Spinal cord (tissue), 10 donors: Measurements from ENCODE around the gene HNRNPA0. TPM values are rescaled to one million over a fixed set of nuclear protein-coding genes. Genes with fewer than 3 reads are reported as not detected.

Experiments used
- DNase-seq, 6 donors: peaks; one replicate each; pipeline versions ENCODE4 v3.0.0 to v3.0.0-alpha.2; 2013 to 2015; ENCODE audit warnings: low spot score in 6 of 6, low read depth in 4 of 6
- H3K27ac ChIP-seq: one replicate; pipeline ENCODE4 v1.5.1; 2013; ENCODE audit warnings: low read depth, low read length, control low read depth
- H3K27me3 ChIP-seq: one replicate; pipeline ENCODE4 v1.6.1; 2013; ENCODE audit warnings: low read length; ENCODE audit not compliant: control insufficient read depth, insufficient read depth
- H3K36me3 ChIP-seq: one replicate; pipeline ENCODE4 v1.6.1; 2013; ENCODE audit warnings: low read length; ENCODE audit not compliant: control insufficient read depth, insufficient read depth
- H3K4me1 ChIP-seq: one replicate; pipeline ENCODE4 v1.6.1; 2013; ENCODE audit warnings: low read length; ENCODE audit not compliant: control insufficient read depth, insufficient read depth
- H3K4me3 ChIP-seq: one replicate; pipeline ENCODE4 v1.5.1; 2013; ENCODE audit warnings: low read depth, low read length, control low read depth
- H3K9me3 ChIP-seq: one replicate; pipeline ENCODE4 v1.6.1; 2013; ENCODE audit warnings: low read length; ENCODE audit not compliant: control insufficient read depth, insufficient read depth
- WGBS: methylation state at CpG from one replicate; pipeline ENCODE4 v1.1.5; 2013; ENCODE audit warnings: missing lambda C conversion rate; ENCODE audit not compliant: insufficient coverage; 5-methylcytosine and 5-hydroxymethylcytosine counted together
- polyA plus RNA-seq, 2 donors: library from polyadenylated mRNA; unstranded; fragments of 120-200 nt; gene quantifications; one replicate each; pipeline ENCODE4 v1.2.1, GENCODE V29; 2013; ENCODE audit not compliant: insufficient read length in 2 of 2
- total RNA-seq, 2 donors: library from RNA; depleted of rRNA in 1 of 2; stranded (reverse); fragments of 120-200 nt in 1 of 2; fragments of >200 nt in 1 of 2; gene quantifications; one replicate each; pipeline versions ENCODE4 v1.2.3 to v1.2.4, GENCODE V29; 2013 to 2014
- donor health status: healthy.

HNRNPA0 gene
- total and polyA plus RNA-seq, 4 donors: 15.0 to 69.4 (median 43.5) TPM

- no peak for DNase-seq
- no peaks in the 10 kb centered on the region for H3K4me1 ChIP-seq
- H3K27me3 ChIP-seq: no peaks in the 10 kb centered on the region
- H3K36me3 ChIP-seq: no peaks in the 10 kb centered on the region
- 93% methylated on average over 6 of the region's 8 CpGs for WGBS
- H3K9me3 ChIP-seq: no peaks in the 10 kb centered on the region
- no peak overlapping the region for H3K27ac ChIP-seq
- H3K4me3 ChIP-seq: no peak overlapping the region
Measured at GRCh38 chr5:137741718-137742117, 12.4 kb downstream of the HNRNPA0 start.

- Histone ChIP-seq H3K27me3 (no peaks in the 10 kb centered on the region), H3K27ac (no peak overlapping the region), H3K9me3 (no peaks in the 10 kb centered on the region), H3K4me1 (peaks cover 13% of the 10 kb centered on the region), H3K36me3 (no peaks in the 10 kb centered on the region), H3K4me3 (no peak overlapping the region)
- no peak for DNase-seq
- 90% methylated on average over 3 of the region's 4 CpGs for WGBS
Measured at GRCh38 chr5:137739737-137740136, 14.4 kb downstream of the HNRNPA0 start.

- no peak for DNase-seq
- H3K4me3 ChIP-seq: no peak overlapping the region
- no CpG with 5 or more reads among the region's 3 CpGs for WGBS
Measured at GRCh38 chr5:137738947-137739346, 15.2 kb downstream of the HNRNPA0 start.

GRCh38 chr5:137737349-137738131 is 16.6 kb downstream of the HNRNPA0 start:
- no peaks in the 10 kb centered on the region for H3K27me3 ChIP-seq
- no peaks in the 10 kb centered on the region for H3K9me3 ChIP-seq
- DNase-seq: no peak
- H3K36me3 ChIP-seq: no peaks in the 10 kb centered on the region
- no peak overlapping the region for H3K4me3 ChIP-seq
- H3K4me1 ChIP-seq: peaks cover 17% of the 10 kb centered on the region
- no CpG with 5 or more reads among the region's 5 CpGs for WGBS
- no peak overlapping the region for H3K27ac ChIP-seq

More at GRCh38 chr5:137738947-137739346, 15.2 kb downstream of the HNRNPA0 start:
- H3K9me3 ChIP-seq: no peaks in the 10 kb centered on the region
- no peaks in the 10 kb centered on the region for H3K36me3 ChIP-seq
- no peaks in the 10 kb centered on the region for H3K27me3 ChIP-seq
- H3K4me1 ChIP-seq: peaks cover 17% of the 10 kb centered on the region
- no peak overlapping the region for H3K27ac ChIP-seq

DNA sequence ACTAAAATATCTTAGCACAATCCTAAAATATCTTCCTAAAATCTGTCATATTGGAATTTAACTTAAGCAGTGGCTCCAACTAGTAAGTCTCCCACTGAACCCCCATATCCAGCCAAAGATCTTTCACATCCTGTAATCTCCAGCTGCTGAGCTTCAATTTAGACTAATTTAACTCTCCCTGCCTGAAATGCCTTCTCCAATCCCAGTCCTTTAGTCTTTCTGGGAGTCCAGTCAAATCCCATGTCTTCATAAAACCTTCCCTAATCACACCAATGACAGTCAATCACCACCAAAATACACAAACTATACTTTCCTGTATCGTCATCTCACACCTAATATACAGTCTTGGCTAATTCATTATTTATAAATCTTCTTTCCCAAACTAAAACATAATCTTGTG is 17.7 kb downstream of the HNRNPA0 start:
- no peaks in the 10 kb centered on the region for H3K36me3 ChIP-seq
- no peak for DNase-seq
- H3K4me1 ChIP-seq: peaks cover 17% of the 10 kb centered on the region
- H3K27me3 ChIP-seq: no peaks in the 10 kb centered on the region
- no peaks in the 10 kb centered on the region for H3K9me3 ChIP-seq
- no CpG with 5 or more reads among the region's 1 CpG for WGBS
- no peak overlapping the region for H3K4me3 ChIP-seq
- H3K27ac ChIP-seq: no peak overlapping the region

DNA sequence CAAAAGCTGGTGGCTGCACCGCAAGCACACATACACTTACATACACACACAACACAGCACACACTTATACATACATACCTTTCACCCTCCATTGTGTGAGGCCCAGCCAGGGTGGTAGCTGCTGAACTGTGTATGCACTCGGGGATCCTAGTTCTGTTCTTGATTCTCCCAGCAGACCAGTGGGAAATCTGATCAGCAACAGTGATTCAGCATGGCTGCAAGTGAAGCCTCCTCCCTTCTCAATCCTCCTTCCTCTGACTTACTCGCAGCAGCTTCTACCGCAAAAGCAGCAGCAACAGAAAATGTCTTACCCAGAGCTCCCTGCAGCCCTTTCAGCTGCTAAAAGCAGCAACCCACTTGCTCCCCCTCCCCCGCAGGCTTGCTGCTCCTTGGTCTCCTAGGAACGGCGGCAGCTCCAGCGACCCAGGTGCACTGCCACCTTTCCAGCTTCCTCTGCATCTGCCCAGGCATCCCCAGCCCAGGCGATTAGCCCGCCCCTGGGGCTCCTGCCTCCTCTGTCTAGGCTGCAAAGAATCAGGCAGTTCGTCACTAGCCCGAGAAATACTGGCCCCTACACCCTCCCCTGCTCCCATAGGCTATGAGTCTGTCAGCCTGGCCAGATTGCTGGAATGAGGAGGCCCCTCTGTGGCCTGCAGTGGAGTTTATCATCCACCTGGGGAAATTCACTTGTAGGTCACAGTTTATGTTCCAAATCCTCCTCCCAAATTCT is 18.4 kb downstream of the HNRNPA0 start, which contains the start of gene KLHL3:
Gene KLHL3, minus strand, starts transcription at position 535 of the 730 bp plus-strand sequence. Its CDS starts 443 bp downstream, at position 92.
- Histone ChIP-seq H3K4me3 (peak within 1 kb of the TSS; percentile 57), H3K9me3 (no peaks in the 10 kb centered on the region), H3K36me3 (no peaks in the 10 kb centered on the region), H3K27ac (peak within 1 kb of the TSS; percentile 77), H3K27me3 (no peaks in the 10 kb centered on the region), H3K4me1 (peaks cover 17% of the 10 kb centered on the region)
- peak in 4 of 6 donors; percentile 36 to 89 (median 64) for DNase-seq
- WGBS: 0% methylated on average over 12 of the region's 12 CpGs

- H3K4me3 ChIP-seq: peak overlapping the region; percentile 57
- H3K27ac ChIP-seq: peak overlapping the region; percentile 77
- H3K27me3 ChIP-seq: no peaks in the 10 kb centered on the region
- no peaks in the 10 kb centered on the region for H3K36me3 ChIP-seq
- H3K9me3 ChIP-seq: no peaks in the 10 kb centered on the region
- H3K4me1 ChIP-seq: peaks cover 17% of the 10 kb centered on the region
- WGBS: under 1% methylated on average over 14 of the region's 14 CpGs
- DNase-seq: peak in 4 of 6 donors; percentile 46 to 83 (median 60)
Measured at GRCh38 chr5:137734962-137735554, 19.1 kb downstream of the HNRNPA0 start.

DNA sequence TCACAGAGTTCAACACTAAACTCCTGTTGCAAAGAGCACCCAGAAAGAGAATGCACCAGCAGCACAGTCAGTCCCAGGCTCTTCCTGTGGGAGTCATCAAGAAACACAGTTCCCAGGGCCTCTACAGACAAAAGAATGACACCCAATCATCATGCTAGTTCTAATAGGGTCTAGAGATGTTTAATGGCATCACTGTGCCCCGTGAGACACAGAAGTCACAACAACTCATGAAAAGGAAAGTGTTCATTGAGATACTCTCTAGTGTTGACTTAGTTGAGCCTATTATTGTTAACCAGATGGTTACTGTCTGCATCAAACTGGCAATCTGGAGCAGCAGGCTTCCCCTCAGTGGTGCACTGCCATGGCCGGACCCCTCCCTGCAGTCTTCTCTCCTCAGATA is 19.8 kb downstream of the HNRNPA0 start:
- no peaks in the 10 kb centered on the region for H3K9me3 ChIP-seq
- 60% methylated on average over 2 of the region's 2 CpGs for WGBS
- H3K4me1 ChIP-seq: peaks cover 17% of the 10 kb centered on the region
- no peak overlapping the region for H3K27ac ChIP-seq
- no peaks in the 10 kb centered on the region for H3K27me3 ChIP-seq
- peak overlapping the region; percentile 57 for H3K4me3 ChIP-seq
- no peaks in the 10 kb centered on the region for H3K36me3 ChIP-seq
- DNase-seq: peak in 1 of 6 donors; percentile 22

DNA sequence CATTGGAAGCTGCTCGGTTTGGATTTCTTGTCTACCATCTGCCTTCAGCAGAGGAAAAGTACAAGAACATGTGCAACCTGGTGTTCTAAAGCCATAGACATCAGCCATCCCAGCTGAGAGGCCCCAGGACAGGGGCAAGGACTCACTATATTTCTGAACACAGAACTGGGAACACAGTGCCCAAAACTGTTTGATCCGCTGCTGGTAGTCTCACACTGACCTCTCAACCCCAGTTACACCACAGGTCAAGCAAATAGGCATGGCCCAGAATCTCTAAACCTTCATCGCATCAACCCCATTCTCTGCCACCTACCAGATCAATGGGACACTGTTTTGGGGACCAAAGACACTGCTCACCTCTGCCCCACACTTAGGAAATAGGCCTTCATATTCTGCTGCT is 20.2 kb downstream of the HNRNPA0 start:
- H3K9me3 ChIP-seq: no peaks in the 10 kb centered on the region
- WGBS: 83% methylated on average over 3 of the region's 3 CpGs
- no peak overlapping the region for H3K27ac ChIP-seq
- peak overlapping the region; percentile 57 for H3K4me3 ChIP-seq
- H3K36me3 ChIP-seq: no peaks in the 10 kb centered on the region
- no peak for DNase-seq
- H3K4me1 ChIP-seq: peaks cover 17% of the 10 kb centered on the region
- no peaks in the 10 kb centered on the region for H3K27me3 ChIP-seq
